HepG2 (cell line): ENCODE data around the gene ARHGAP5. TPM values are rescaled to one million over a fixed set of nuclear protein-coding genes. Genes with fewer than 3 reads are reported as not detected.

Experiments
- ATAC-seq: fragments of 200-7000 bp; cut with Tn5 transposase; 3 replicates; pipeline ENCODE4 v1.9.1; 2020; ENCODE audit warnings: mild to moderate bottlenecking, moderate library complexity
- BruUV-seq: library from RNA; stranded (reverse); fragments of 400-500 nt; replicated peaks from 2 replicates; lab custom pipeline; 2021; lab: Mats Ljungman, UMichigan
- CTCF ChIA-PET: fragments of 300-600 bp; formaldehyde crosslinking; extraction: SDS; loops from one replicate; lab custom pipeline; 2021; ENCODE audit warnings: low total read pairs, inconsistent platforms, low intra/inter-chr PET ratio; lab: Yijun Ruan, JAX
- POLR2A ChIA-PET: fragments of 350-600 bp; sonication (Branson Sonifier 250); formaldehyde crosslinking; loops from one replicate; lab custom pipeline; 2020; ENCODE audit warnings: antibody characterized with exemption, inconsistent platforms; lab: Yijun Ruan, JAX
- DNase-seq: peaks from one replicate; pipeline ENCODE4 v3.0.0-alpha.2; 2015; ENCODE audit warnings: low spot score
- FAIRE-seq: peaks from 3 replicates; lab custom pipeline; 2011; peaks lifted over from hg19 to GRCh38; lab: Jason Lieb, UNC
- H2AFZ ChIP-seq: one replicate; pipeline ENCODE4 v1.6.1; 2011; ENCODE audit warnings: low read length, inconsistent platforms
- H3K27ac ChIP-seq: fragments of 300-600 bp; 3 replicates; pipeline ENCODE4 v1.8.0; 2011; ENCODE audit warnings: mixed run types, mild to moderate bottlenecking, mixed read lengths, low read length, inconsistent platforms; ENCODE audit not compliant: insufficient read depth; ENCODE audit errors: extremely low read length
- H3K27me3 ChIP-seq, 2 experiments: fragments of 200-600 bp in 1 of 2; 2 replicates in 1 of 2; 3 replicates in 1 of 2; pipeline versions ENCODE4 v1.6.0 to v1.8.0; 2011; ENCODE audit warnings: low read length in 2 of 2, mild to moderate bottlenecking in 2 of 2, moderate library complexity in 2 of 2, inconsistent platforms in 1 of 2; ENCODE audit not compliant: insufficient read depth in 2 of 2, control insufficient read depth in 1 of 2
- H3K36me3 ChIP-seq, 2 experiments: fragments of 200-600 bp in 1 of 2; replicated peaks in 1 of 2; 2 replicates in 1 of 2; 3 replicates in 1 of 2; pipeline versions ENCODE4 v1.5.1 to v1.8.0; 2011; ENCODE audit warnings: low read length in 2 of 2, inconsistent platforms in 1 of 2; ENCODE audit not compliant: insufficient read depth in 2 of 2, control insufficient read depth in 1 of 2
- H3K4me1 ChIP-seq: 2 replicates; pipeline ENCODE4 v1.5.1; 2012; ENCODE audit warnings: low read length, inconsistent platforms; ENCODE audit not compliant: insufficient read depth
- H3K4me2 ChIP-seq: 2 replicates; pipeline ENCODE4 v1.6.0; 2011; ENCODE audit warnings: low read depth, low read length, inconsistent platforms
- H3K4me3 ChIP-seq, 3 experiments: fragments of 200-600 bp in 1 of 3; sonication (generic), shearing (Covaris generic) in 1 of 3; replicated peaks in 1 of 3; 2 replicates each; pipeline ENCODE4 v1.5.1; 2011 to 2016; ENCODE audit warnings: low read length in 3 of 3, inconsistent platforms in 2 of 3, low read depth in 2 of 3, mild to moderate bottlenecking in 2 of 3, control low read depth in 1 of 3, mixed read lengths in 1 of 3; ENCODE audit not compliant: insufficient read depth in 1 of 3
- H3K79me2 ChIP-seq: one replicate; pipeline ENCODE4 v1.6.1; 2011; ENCODE audit warnings: low read length, inconsistent platforms; ENCODE audit not compliant: insufficient read depth
- H3K9ac ChIP-seq: 2 replicates; pipeline ENCODE4 v1.6.0; 2011; ENCODE audit warnings: mild to moderate bottlenecking, low read depth, low read length, inconsistent platforms; ENCODE audit not compliant: insufficient read depth
- H3K9me3 ChIP-seq: 2 replicates; pipeline ENCODE4 v1.5.1; 2012; ENCODE audit warnings: mild to moderate bottlenecking, low read length
- H4K20me1 ChIP-seq: 2 replicates; pipeline ENCODE4 v1.6.0; 2011; ENCODE audit warnings: inconsistent platforms, mild to moderate bottlenecking, low read length, moderate library complexity; ENCODE audit not compliant: insufficient read depth
- HMG20B ChIP-seq: conservative IDR thresholded peaks from 2 replicates; pipeline ENCODE4 v1.6.1; 2016; ENCODE audit warnings: missing genetic modification reagents, missing compliant biosample characterization
- TMF1 ChIP-seq: sonication (generic); formaldehyde crosslinking; IDR thresholded peaks from 2 replicates; pipeline ENCODE4 v1.8.1; 2022; ENCODE audit warnings: low read depth, missing genetic modification reagents
- ZNF563 ChIP-seq: sonication (generic); formaldehyde crosslinking; IDR thresholded peaks from 2 replicates; pipeline ENCODE4 v1.8.0; 2022; ENCODE audit warnings: mild to moderate bottlenecking, moderate library complexity, missing genetic modification reagents
- ZNF670 ChIP-seq: sonication (generic); formaldehyde crosslinking; IDR thresholded peaks from 2 replicates; pipeline ENCODE4 v1.8.0; 2022; ENCODE audit warnings: mild to moderate bottlenecking, missing genetic modification reagents, borderline replicate concordance
- WGBS: methylation state at CpG from one replicate; pipeline ENCODE4 v1.1.6; 2017; ENCODE audit warnings: low lambda C conversion rate; 5-methylcytosine and 5-hydroxymethylcytosine counted together
- in situ Hi-C: cut with HindIII; loops from 2 replicates; pipeline ENCODE4 v1.10.0; 2017; ENCODE audit warnings: low pct_unique_long_range_greater_than_20kb; ENCODE audit not compliant: extremely low pct_ligation_motif_present
- intact Hi-C: fragments of 100-400 bp; cut with micrococcal nuclease; formaldehyde crosslinking; loops from one replicate; pipeline ENCODE4 v1.10.0; 2022; ENCODE audit not compliant: unreplicated experiment
- polyA plus RNA-seq, 8 experiments: library from polyadenylated mRNA; depleted of rRNA in 3 of 8; stranded (reverse) in 7 of 8; unstranded in 1 of 8; fragments of >200 nt; fragmentation: Illumina TruSeq in 4 of 8; extraction: Trizol in 4 of 8; gene quantifications; 2 replicates each; pipeline versions ENCODE4 v1.2.1 to v1.2.3, GENCODE V29; 2011 to 2016; ENCODE audit warnings: low read depth in 4 of 8, missing spikeins in 1 of 8, mixed read lengths in 1 of 8; ENCODE audit not compliant: insufficient read depth in 1 of 8
- total RNA-seq, 5 experiments: library from RNA; depleted of rRNA; stranded (reverse); fragments of >200 nt; fragmentation: Illumina TruSeq; extraction: Trizol; gene quantifications; 2 replicates each; pipeline ENCODE4 v1.2.3, GENCODE V29; 2016; ENCODE audit warnings: low read depth in 1 of 5
- TF ChIP-seq, protein P1 (sequence below): sonication (generic); formaldehyde crosslinking; IDR thresholded peaks from 2 replicates; pipeline ENCODE4 v1.5.1; 2020; ENCODE audit warnings: mild to moderate bottlenecking, missing genetic modification reagents

Gene ARHGAP5
- total and polyA plus RNA-seq, 2 of the 13 experiments (the other 11 are each of a cell fraction or from before 2014, with no cell fraction given) = 33.7 to 144 TPM

DNA sequence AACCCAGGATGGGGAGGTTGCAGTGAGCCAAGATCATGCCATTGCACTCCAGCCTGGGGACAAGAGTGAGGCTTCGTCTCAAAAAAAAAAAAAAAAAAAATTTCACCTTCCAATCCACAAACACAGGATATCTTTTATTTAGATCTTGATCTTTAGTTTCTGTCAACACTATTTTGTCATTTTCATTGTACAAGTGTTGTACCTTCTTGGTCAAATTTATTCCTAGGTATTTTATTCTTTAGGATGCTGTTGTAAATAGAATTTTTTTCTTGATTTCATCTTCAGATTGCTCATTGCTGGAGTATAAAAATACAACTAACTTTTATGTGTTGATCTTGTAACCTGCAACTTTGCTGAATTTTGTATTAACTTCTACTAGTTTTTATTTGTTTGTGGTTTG lies 60.8 kb downstream of the ARHGAP5 start:
- POLR2A ChIA-PET = interaction anchor here (1.5 kb wide), 1 partner anchor 61 kb away, joined by 3 read pairs; the partner anchor contains the start of gene ARHGAP5
- H3K36me3 ChIP-seq = peaks cover 4 to 14% of the 10 kb centered on the region in 2 experiments; a peak in 2 of 5 replicates
- no peak for DNase-seq
- BruUV-seq = no TSS peak
- no peak overlapping the region for H3K27ac ChIP-seq
- peaks cover 41% of the 10 kb centered on the region for H3K79me2 ChIP-seq
- H3K9me3 ChIP-seq = peaks cover 22% of the 10 kb centered on the region
- TF ChIP-seq ZNF670 (CRISPR knock-in tag) = 0 out of 2 replicates have a peak, but pooled peaks have one; percentile 16
- no peak for TF ChIP-seq TMF1 (CRISPR knock-in tag)
- TF ChIP-seq, protein P1, sequence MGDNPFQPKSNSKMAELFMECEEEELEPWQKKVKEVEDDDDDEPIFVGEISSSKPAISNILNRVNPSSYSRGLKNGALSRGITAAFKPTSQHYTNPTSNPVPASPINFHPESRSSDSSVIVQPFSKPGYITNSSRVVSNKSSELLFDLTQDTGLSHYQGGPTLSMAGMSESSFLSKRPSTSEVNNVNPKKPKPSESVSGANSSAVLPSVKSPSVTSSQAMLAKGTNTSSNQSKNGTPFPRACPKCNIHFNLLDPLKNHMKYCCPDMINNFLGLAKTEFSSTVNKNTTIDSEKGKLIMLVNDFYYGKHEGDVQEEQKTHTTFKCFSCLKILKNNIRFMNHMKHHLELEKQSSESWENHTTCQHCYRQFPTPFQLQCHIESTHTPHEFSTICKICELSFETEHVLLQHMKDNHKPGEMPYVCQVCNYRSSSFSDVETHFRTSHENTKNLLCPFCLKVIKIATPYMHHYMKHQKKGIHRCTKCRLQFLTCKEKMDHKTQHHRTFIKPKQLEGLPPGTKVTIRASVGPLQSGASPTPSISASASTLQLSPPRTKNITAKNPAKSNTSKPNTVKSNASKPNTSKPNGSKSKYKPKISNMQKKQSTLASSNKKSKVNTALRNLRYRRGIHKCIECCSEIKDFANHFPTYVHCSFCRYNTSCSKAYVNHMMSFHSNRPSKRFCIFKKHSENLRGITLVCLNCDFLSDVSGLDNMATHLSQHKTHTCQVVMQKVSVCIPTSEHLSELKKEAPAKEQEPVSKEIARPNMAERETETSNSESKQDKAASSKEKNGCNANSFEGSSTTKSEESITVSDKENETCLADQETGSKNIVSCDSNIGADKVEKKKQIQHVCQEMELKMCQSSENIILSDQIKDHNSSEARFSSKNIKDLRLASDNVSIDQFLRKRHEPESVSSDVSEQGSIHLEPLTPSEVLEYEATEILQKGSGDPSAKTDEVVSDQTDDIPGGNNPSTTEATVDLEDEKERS (CRISPR knock-in tag) = 0 out of 2 replicates have a peak, but pooled peaks have one; percentile 32
- TF ChIP-seq HMG20B (CRISPR knock-in tag) = no peak
- 0 out of 2 replicates have a peak, but pooled peaks have one; percentile 1 for TF ChIP-seq ZNF563
- TF ChIP-seq, all 625 proteins: peak for 3
- H2AFZ ChIP-seq = no peak overlapping the region
- no peaks in the 10 kb centered on the region for H3K27me3 ChIP-seq
- H3K4me2 ChIP-seq = no peak overlapping the region
- intact Hi-C loops = no loop called here
- 92% methylated on average over 1 of the region's 1 CpG for WGBS
- in situ Hi-C loops = no loop called here
- peaks cover 11% of the 10 kb centered on the region for H3K4me1 ChIP-seq
- no peak for ATAC-seq
- H3K4me3 ChIP-seq = no peak overlapping the region
- no peak overlapping the region for H3K9ac ChIP-seq
- FAIRE-seq = no peak
- CTCF ChIA-PET = no interaction called here
- H4K20me1 ChIP-seq = 0 out of 2 replicates have a peak, but pooled peaks cover 5% of the 10 kb centered on the region
